ENCODE data around the gene METTL2A. TPM values are rescaled to one million over a fixed set of nuclear protein-coding genes. Genes with fewer than 3 reads are reported as not detected.

The METTL2A gene
- polyA plus RNA-seq, 3 donors: 2.2 to 5.6 (median 3.9) TPM

DNA sequence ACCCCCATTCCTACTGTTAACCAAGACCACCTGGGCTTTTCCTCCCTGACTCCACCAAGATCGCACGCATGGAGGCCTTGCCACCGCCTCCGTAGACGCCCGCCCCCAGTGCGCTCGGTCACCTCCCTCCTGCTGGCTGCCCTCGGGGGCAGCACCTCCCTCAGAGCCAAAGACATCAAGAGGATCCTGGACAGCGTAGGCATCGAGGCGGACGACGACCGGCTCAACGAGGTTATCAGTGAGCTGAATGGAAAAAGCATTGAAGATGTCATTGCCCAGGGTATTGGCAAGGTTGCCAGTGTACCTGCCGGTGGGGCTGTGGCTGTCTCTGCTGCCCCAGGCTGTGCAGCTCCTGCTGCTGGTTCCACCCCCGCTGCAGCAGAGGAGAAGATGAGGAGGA lies 42.1 kb upstream of the METTL2A start:
- Mint-ChIP-seq H3K36me3 (no peaks in the 10 kb centered on the region), H3K27me3 (ENCODE audit: low read depth in 3 of 3) (peaks cover 3 to 12% (median 9%) of the 10 kb centered on the region in 3 donors), H3K9me3 (peaks cover 0 to 3% (median 0%) of the 10 kb centered on the region in 7 donors), H3K27ac (no peak overlapping the region), H3K4me3 (no peak overlapping the region), H3K4me1 (no peaks in the 10 kb centered on the region)
- WGBS (ENCODE audit: insufficient coverage): 99% methylated on average over 16 of the region's 18 CpGs
- H4K20me1 ChIP-seq (ENCODE audit: insufficient read depth, low read length): no peaks in the 10 kb centered on the region
- no peaks in the 10 kb centered on the region for H3K79me2 ChIP-seq (ENCODE audit: insufficient read depth, low read length)
- no peak overlapping the region for H3K4me2 ChIP-seq (replicated peaks; ENCODE audit: extremely low read depth, low read length, poor library complexity, severe bottlenecking)
- no peak overlapping the region for H3K4me3 ChIP-seq (replicated peaks in 1 of 3; ENCODE audit: low read depth in 2 of 3, low read length in 3 of 3)
- intact Hi-C loops (cut with micrococcal nuclease): no loop called here
- no peak overlapping the region for H3K9ac ChIP-seq (ENCODE audit: insufficient read depth, low read length, poor library complexity, severe bottlenecking)
- TF ChIP-seq, protein P1, sequence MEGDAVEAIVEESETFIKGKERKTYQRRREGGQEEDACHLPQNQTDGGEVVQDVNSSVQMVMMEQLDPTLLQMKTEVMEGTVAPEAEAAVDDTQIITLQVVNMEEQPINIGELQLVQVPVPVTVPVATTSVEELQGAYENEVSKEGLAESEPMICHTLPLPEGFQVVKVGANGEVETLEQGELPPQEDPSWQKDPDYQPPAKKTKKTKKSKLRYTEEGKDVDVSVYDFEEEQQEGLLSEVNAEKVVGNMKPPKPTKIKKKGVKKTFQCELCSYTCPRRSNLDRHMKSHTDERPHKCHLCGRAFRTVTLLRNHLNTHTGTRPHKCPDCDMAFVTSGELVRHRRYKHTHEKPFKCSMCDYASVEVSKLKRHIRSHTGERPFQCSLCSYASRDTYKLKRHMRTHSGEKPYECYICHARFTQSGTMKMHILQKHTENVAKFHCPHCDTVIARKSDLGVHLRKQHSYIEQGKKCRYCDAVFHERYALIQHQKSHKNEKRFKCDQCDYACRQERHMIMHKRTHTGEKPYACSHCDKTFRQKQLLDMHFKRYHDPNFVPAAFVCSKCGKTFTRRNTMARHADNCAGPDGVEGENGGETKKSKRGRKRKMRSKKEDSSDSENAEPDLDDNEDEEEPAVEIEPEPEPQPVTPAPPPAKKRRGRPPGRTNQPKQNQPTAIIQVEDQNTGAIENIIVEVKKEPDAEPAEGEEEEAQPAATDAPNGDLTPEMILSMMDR (IDR thresholded peaks at IDR 0.05): no peak
- H3K36me3 ChIP-seq (replicated peaks in 1 of 2; ENCODE audit: control insufficient read depth in 1 of 2, insufficient read depth in 2 of 2, low read length in 2 of 2): no peaks in the 10 kb centered on the region
- H3K4me1 ChIP-seq (ENCODE audit: control insufficient read depth in 1 of 2, insufficient read depth in 2 of 2, low read length in 2 of 2): no peaks in the 10 kb centered on the region
- H2AFZ ChIP-seq (ENCODE audit: insufficient read depth, low read depth, low read length, poor library complexity, severe bottlenecking): no peak overlapping the region
- DNase-seq: no peak
- H3K9me3 ChIP-seq (replicated peaks in 1 of 2; ENCODE audit: control insufficient read depth in 1 of 2, insufficient read depth in 1 of 2, low read length in 2 of 2): no peaks in the 10 kb centered on the region
- peaks cover 0 to 2% of the 10 kb centered on the region in 2 donors for H3K27me3 ChIP-seq (ENCODE audit: control insufficient read depth in 2 of 2, insufficient read depth in 2 of 2, low read length in 2 of 2)
- H3K27ac ChIP-seq (ENCODE audit: low read depth in 1 of 2, low read length in 2 of 2): no peak overlapping the region

DNA sequence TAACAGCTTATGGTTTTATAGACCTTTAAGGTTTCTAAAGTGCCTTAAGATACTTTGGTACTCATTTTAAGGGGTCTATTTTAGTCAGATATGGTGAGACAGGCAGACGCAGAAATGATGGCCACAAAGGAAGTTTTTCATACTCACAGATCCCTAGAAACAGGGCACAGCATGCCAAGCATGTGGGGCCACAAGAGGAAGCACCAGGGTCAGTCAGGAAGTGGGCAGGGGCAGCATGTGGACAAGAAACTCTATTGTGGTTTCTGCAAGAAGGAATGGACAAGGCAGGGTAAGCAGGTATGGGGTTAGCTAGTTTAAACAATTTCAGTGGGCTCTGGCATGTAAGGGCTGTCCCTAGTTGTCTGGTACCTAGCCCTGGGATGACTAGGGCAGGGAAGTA lies 34.8 kb upstream of the METTL2A start:
- Mint-ChIP-seq H3K9me3 (no peaks in the 10 kb centered on the region), H3K4me1 (peaks cover 5% of the 10 kb centered on the region), H3K4me3 (no peak overlapping the region), H3K27ac (peak overlapping the region in 1 of 7 donors; percentile 67), H3K36me3 (no peaks in the 10 kb centered on the region), H3K27me3 (ENCODE audit: low read depth in 3 of 3) (peaks cover 5 to 7% (median 6%) of the 10 kb centered on the region in 3 donors)
- intact Hi-C loops (cut with micrococcal nuclease): no loop called here
- no peak overlapping the region for H3K27ac ChIP-seq (ENCODE audit: low read depth in 1 of 2, low read length in 2 of 2)
- peaks cover 0 to 4% of the 10 kb centered on the region in 2 donors for H3K4me1 ChIP-seq (ENCODE audit: control insufficient read depth in 1 of 2, insufficient read depth in 2 of 2, low read length in 2 of 2)
- no peak overlapping the region for H3K4me2 ChIP-seq (replicated peaks; ENCODE audit: extremely low read depth, low read length, poor library complexity, severe bottlenecking)
- H3K9me3 ChIP-seq (replicated peaks in 1 of 2; ENCODE audit: control insufficient read depth in 1 of 2, insufficient read depth in 1 of 2, low read length in 2 of 2): no peaks in the 10 kb centered on the region
- no peak for DNase-seq
- no peak overlapping the region for H3K4me3 ChIP-seq (replicated peaks in 1 of 3; ENCODE audit: low read depth in 2 of 3, low read length in 3 of 3)
- H3K36me3 ChIP-seq (replicated peaks in 1 of 2; ENCODE audit: control insufficient read depth in 1 of 2, insufficient read depth in 2 of 2, low read length in 2 of 2): no peaks in the 10 kb centered on the region
- H3K9ac ChIP-seq (ENCODE audit: insufficient read depth, low read length, poor library complexity, severe bottlenecking): no peak overlapping the region
- no peak overlapping the region for H2AFZ ChIP-seq (ENCODE audit: insufficient read depth, low read depth, low read length, poor library complexity, severe bottlenecking)
- H3K27me3 ChIP-seq (ENCODE audit: control insufficient read depth in 2 of 2, insufficient read depth in 2 of 2, low read length in 2 of 2): peaks cover 2% of the 10 kb centered on the region in 2 donors
- WGBS (ENCODE audit: insufficient coverage): no CpG with 5 or more reads among the region's 1 CpG
- TF ChIP-seq, protein P1 (IDR thresholded peaks at IDR 0.05): no peak
- no peaks in the 10 kb centered on the region for H3K79me2 ChIP-seq (ENCODE audit: insufficient read depth, low read length)
- H4K20me1 ChIP-seq (ENCODE audit: insufficient read depth, low read length): no peaks in the 10 kb centered on the region
